ENCODE data around the gene PBX1.

The PBX1 gene

DNA sequence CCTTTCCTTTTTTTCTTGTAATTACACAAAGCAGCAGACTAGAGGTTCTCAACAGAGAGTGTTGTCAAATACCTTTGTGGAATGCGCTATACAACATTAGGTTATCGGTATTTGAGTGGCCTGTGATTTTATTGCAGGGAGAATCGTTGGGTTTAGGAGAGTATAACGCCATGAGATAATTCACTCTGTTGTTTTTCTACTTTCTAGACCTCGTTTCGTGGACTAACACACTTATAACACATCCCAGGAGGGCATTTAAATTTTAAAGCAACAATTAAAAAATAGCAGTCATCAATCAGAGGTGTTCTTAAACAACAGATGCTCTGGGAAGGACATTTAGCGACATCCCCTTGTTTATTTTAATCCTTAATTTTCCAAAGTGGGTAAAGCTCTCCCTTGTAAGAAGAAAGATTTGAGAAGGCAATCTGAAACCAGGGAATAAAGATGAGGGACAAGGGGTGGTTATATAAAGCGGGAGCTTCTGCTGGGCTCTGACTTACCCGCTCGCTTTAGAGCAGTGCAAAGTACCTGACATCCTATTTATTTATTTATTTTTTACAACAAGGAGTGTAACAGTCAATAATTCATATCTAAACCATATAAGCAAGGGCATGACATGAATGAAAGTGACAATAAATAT is 4.9 kb downstream of the PBX1 start:
- Histone ChIP-seq H3K79me2 (ENCODE audit: insufficient read depth, low read depth) (no peaks in the 10 kb centered on the region), H3K4me3 (IDR thresholded peaks at IDR 0.05; ENCODE audit: insufficient read depth, low read depth, low read length) (no peak overlapping the region), H3K4me1 (ENCODE audit: low read depth, poor library complexity, severe bottlenecking) (no peaks in the 10 kb centered on the region), H3K36me3 (ENCODE audit: insufficient read depth) (no peaks in the 10 kb centered on the region), H3K4me2 (no peak overlapping the region), H3K27me3 (ENCODE audit: insufficient read depth, low read depth) (no peaks in the 10 kb centered on the region), H3K27ac (no peak overlapping the region), H3K9ac (no peak overlapping the region), H4K20me1 (ENCODE audit: insufficient read depth) (no peaks in the 10 kb centered on the region), H2AFZ (ENCODE audit: low read depth) (no peak overlapping the region)
- TF ChIP-seq, protein P1, sequence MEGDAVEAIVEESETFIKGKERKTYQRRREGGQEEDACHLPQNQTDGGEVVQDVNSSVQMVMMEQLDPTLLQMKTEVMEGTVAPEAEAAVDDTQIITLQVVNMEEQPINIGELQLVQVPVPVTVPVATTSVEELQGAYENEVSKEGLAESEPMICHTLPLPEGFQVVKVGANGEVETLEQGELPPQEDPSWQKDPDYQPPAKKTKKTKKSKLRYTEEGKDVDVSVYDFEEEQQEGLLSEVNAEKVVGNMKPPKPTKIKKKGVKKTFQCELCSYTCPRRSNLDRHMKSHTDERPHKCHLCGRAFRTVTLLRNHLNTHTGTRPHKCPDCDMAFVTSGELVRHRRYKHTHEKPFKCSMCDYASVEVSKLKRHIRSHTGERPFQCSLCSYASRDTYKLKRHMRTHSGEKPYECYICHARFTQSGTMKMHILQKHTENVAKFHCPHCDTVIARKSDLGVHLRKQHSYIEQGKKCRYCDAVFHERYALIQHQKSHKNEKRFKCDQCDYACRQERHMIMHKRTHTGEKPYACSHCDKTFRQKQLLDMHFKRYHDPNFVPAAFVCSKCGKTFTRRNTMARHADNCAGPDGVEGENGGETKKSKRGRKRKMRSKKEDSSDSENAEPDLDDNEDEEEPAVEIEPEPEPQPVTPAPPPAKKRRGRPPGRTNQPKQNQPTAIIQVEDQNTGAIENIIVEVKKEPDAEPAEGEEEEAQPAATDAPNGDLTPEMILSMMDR (conservative IDR thresholded peaks at IDR 0.05; ENCODE audit: low read depth, low read length): no peak

DNA sequence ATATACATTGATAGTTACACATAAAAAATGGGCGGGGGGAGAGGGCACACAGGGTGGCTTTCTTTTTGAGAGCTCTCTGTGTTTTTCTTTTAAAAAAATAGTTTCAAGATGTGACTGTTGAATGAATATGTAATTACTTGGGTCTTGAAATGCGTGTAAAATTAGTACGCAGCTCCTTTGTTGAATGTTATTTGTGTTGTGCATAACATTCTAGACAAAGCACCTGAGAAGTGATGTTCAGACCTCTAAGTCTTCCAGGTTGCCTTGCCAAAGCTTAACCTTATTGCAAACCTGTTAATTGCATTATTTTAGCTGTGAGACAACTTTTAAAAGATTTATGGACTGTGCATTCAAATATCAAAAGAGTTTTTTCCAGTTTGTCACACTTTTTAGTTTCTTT is 5.4 kb downstream of the PBX1 start:
- Histone ChIP-seq H3K4me3 (IDR thresholded peaks at IDR 0.05; ENCODE audit: insufficient read depth, low read depth, low read length) (no peak overlapping the region), H3K27ac (no peak overlapping the region), H3K4me2 (no peak overlapping the region), H3K4me1 (ENCODE audit: low read depth, poor library complexity, severe bottlenecking) (no peaks in the 10 kb centered on the region), H3K79me2 (ENCODE audit: insufficient read depth, low read depth) (no peaks in the 10 kb centered on the region), H3K9ac (no peak overlapping the region), H3K27me3 (ENCODE audit: insufficient read depth, low read depth) (no peaks in the 10 kb centered on the region), H2AFZ (ENCODE audit: low read depth) (no peak overlapping the region), H3K36me3 (ENCODE audit: insufficient read depth) (no peaks in the 10 kb centered on the region), H4K20me1 (ENCODE audit: insufficient read depth) (no peaks in the 10 kb centered on the region)
- TF ChIP-seq, protein P1 (conservative IDR thresholded peaks at IDR 0.05; ENCODE audit: low read depth, low read length): no peak

DNA sequence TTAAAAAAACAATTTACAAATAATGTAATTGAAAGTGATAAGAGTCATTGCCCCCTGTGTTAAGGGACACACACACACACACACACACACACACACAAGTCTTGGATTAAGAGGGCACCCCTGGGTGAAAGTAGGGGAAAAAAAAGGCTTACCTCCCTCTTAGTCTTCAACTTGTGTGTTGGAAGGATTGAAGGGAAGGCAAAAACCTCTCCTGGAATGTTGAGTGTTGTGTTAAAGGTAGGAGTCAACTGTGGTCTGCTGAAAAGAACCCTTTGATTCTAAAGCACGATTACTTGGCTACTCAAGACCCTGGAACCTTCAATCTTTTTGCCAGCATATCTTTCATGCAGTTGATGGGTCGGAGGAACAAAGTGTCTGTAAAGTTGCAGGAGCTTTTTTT is 6.4 kb downstream of the PBX1 start:
- TF ChIP-seq, protein P1 (conservative IDR thresholded peaks at IDR 0.05; ENCODE audit: low read depth, low read length): no peak

GRCh38 chr1:164567774-164568173 is 8.8 kb downstream of the PBX1 start:
- no peaks in the 10 kb centered on the region for H3K4me1 ChIP-seq (ENCODE audit: low read depth, poor library complexity, severe bottlenecking)
- no peak overlapping the region for H2AFZ ChIP-seq (ENCODE audit: low read depth)
- no peaks in the 10 kb centered on the region for H3K79me2 ChIP-seq (ENCODE audit: insufficient read depth, low read depth)
- H4K20me1 ChIP-seq (ENCODE audit: insufficient read depth): no peaks in the 10 kb centered on the region
- H3K4me3 ChIP-seq (IDR thresholded peaks at IDR 0.05; ENCODE audit: insufficient read depth, low read depth, low read length): no peak overlapping the region
- H3K36me3 ChIP-seq (ENCODE audit: insufficient read depth): no peaks in the 10 kb centered on the region
- no peaks in the 10 kb centered on the region for H3K27me3 ChIP-seq (ENCODE audit: insufficient read depth, low read depth)
- H3K27ac ChIP-seq: no peak overlapping the region
- TF ChIP-seq, protein P1 (conservative IDR thresholded peaks at IDR 0.05; ENCODE audit: low read depth, low read length): no peak
- H3K4me2 ChIP-seq: no peak overlapping the region
- H3K9ac ChIP-seq: no peak overlapping the region

More for the DNA sequence above, 6.4 kb downstream of the PBX1 start:
- Histone ChIP-seq H3K4me2 (no peak overlapping the region), H2AFZ (ENCODE audit: low read depth) (no peak overlapping the region), H3K4me1 (ENCODE audit: low read depth, poor library complexity, severe bottlenecking) (no peaks in the 10 kb centered on the region), H3K4me3 (IDR thresholded peaks at IDR 0.05; ENCODE audit: insufficient read depth, low read depth, low read length) (no peak overlapping the region), H3K79me2 (ENCODE audit: insufficient read depth, low read depth) (no peaks in the 10 kb centered on the region), H3K36me3 (ENCODE audit: insufficient read depth) (no peaks in the 10 kb centered on the region), H3K27ac (no peak overlapping the region), H3K27me3 (ENCODE audit: insufficient read depth, low read depth) (no peaks in the 10 kb centered on the region), H3K9ac (no peak overlapping the region), H4K20me1 (ENCODE audit: insufficient read depth) (no peaks in the 10 kb centered on the region)
